GM12892 (cell line): ENCODE data around the gene NCDN.

Experiments used
- POLR2A ChIP-seq: IDR thresholded peaks from 2 replicates; pipeline ENCODE4 v1.6.1; 2011; ENCODE audit warnings: low read depth, low read length, control low read depth
- POLR2AphosphoS5 ChIP-seq: IDR thresholded peaks from 2 replicates; pipeline ENCODE4 v1.6.1; 2011; ENCODE audit warnings: low read depth, low read length, control low read depth

- TF ChIP-seq POLR2AphosphoS5 (no peak), POLR2A (no peak)
These were observed 17.8 kb upstream of the NCDN start for GRCh38 chr1:35539824-35540261.
